K562 (cell line): ENCODE results near the gene SF3A2.

Experiments
- CTCF ChIP-seq, 3 experiments: IDR thresholded peaks in 2 of 3; conservative IDR thresholded peaks in 1 of 3; 2 replicates each; pipeline ENCODE4 v1.5.1; 2011 to 2012; ENCODE audit warnings: low read length in 3 of 3, mild to moderate bottlenecking in 3 of 3, control low read depth in 2 of 3, improper control_type of control experiment in 1 of 3, inconsistent platforms in 1 of 3, low read depth in 1 of 3, mixed read lengths in 1 of 3, moderate library complexity in 1 of 3; ENCODE audit not compliant: insufficient read depth in 2 of 3
- EHMT2 ChIP-seq: fragments of 450-650 bp; IDR thresholded peaks from 2 replicates; pipeline ENCODE4 v1.6.1; 2018; ENCODE audit warnings: antibody characterized with exemption
- ETS1 ChIP-seq: conservative IDR thresholded peaks from 2 replicates; pipeline ENCODE4 v1.6.1; 2011; ENCODE audit warnings: low read depth, mild to moderate bottlenecking, low read length; ENCODE audit not compliant: control insufficient read depth
- GATA2 ChIP-seq: sonication (generic); formaldehyde crosslinking; IDR thresholded peaks from 2 replicates; pipeline ENCODE4 v1.4.0; 2020; ENCODE audit warnings: mild to moderate bottlenecking, missing genetic modification reagents
- GTF3C2 ChIP-seq: IDR thresholded peaks from 3 replicates; pipeline ENCODE4 v1.6.1; 2011; ENCODE audit warnings: borderline replicate concordance, mild to moderate bottlenecking, moderate library complexity; ENCODE audit not compliant: insufficient read length; ENCODE audit errors: extremely low read depth
- MBD1 ChIP-seq: fragments of 250-450 bp; sonication (Bioruptor Pico); IDR thresholded peaks from 2 replicates; pipeline ENCODE4 v1.8.0; 2022; ENCODE audit warnings: inconsistent platforms
- REST ChIP-seq, 2 experiments: fragments of 450-650 bp; formaldehyde crosslinking in 1 of 2; IDR thresholded peaks; 2 replicates each; pipeline versions ENCODE4 v1.4.0 to v1.6.1; 2014 to 2020; ENCODE audit warnings: mild to moderate bottlenecking in 2 of 2, borderline replicate concordance in 1 of 2, low read depth in 1 of 2
- TOE1 ChIP-seq, 2 experiments: fragments of 450-650 bp in 1 of 2; sonication (generic) in 1 of 2; formaldehyde crosslinking in 1 of 2; IDR thresholded peaks; 2 replicates each; pipeline versions ENCODE4 v1.7.1 to v1.8.0; 2016 to 2022; ENCODE audit warnings: borderline replicate concordance in 2 of 2, mild to moderate bottlenecking in 2 of 2, antibody characterized with exemption in 1 of 2, inconsistent platforms in 1 of 2, low read depth in 1 of 2, missing genetic modification reagents in 1 of 2, moderate library complexity in 1 of 2
- ZBTB1 ChIP-seq: sonication (generic); formaldehyde crosslinking; IDR thresholded peaks from 2 replicates; pipeline ENCODE4 v1.8.1; 2023; ENCODE audit warnings: missing genetic modification reagents, low read depth, mild to moderate bottlenecking, borderline replicate concordance
- ZNF274 ChIP-seq: IDR thresholded peaks from 2 replicates; pipeline ENCODE4 v1.6.1; 2011; ENCODE audit warnings: low read depth, mild to moderate bottlenecking, low read length, moderate library complexity, borderline replicate concordance
- ZNF511 ChIP-seq: sonication (generic); formaldehyde crosslinking; IDR thresholded peaks from 2 replicates; pipeline ENCODE4 v1.8.0; 2022; ENCODE audit warnings: mild to moderate bottlenecking, missing genetic modification reagents

- TF ChIP-seq ZNF511 (CRISPR knock-in tag) (no peak), EHMT2 (no peak), ETS1 (no peak), TOE1 (IDR thresholded peaks at IDR 0.05; ENCODE audit: borderline replicate concordance) (no peak), TOE1 (CRISPR knock-in tag; IDR thresholded peaks at IDR 0.05; ENCODE audit: borderline replicate concordance, low read depth) (no peak), CTCF (IDR thresholded peaks at IDR 0.05 in 2 of 3, conservative IDR thresholded peaks at IDR 0.05 in 1 of 3; ENCODE audit: insufficient read depth in 2 of 3, low read depth in 1 of 3, low read length in 3 of 3) (no peak), ZNF274 (no peak), MBD1 (CRISPR knock-in tag) (no peak), ZBTB1 (CRISPR knock-in tag) (no peak), GTF3C2 (no peak), GATA2 (no peak), REST (IDR thresholded peaks at IDR 0.05; ENCODE audit: borderline replicate concordance) (no peak), REST (CRISPR knock-in tag; IDR thresholded peaks at IDR 0.05; ENCODE audit: low read depth) (no peak)
Observed at GRCh38 chr19:2221250-2221831, 15.3 kb upstream of the SF3A2 start.
